ENCODE data around the gene CHCHD1.
"Not testable (repeated sequence)": the region's sequence is repeated elsewhere in the genome, so short reads cannot be mapped to it uniquely, and the experiment has no call there.

Gene CHCHD1

DNA sequence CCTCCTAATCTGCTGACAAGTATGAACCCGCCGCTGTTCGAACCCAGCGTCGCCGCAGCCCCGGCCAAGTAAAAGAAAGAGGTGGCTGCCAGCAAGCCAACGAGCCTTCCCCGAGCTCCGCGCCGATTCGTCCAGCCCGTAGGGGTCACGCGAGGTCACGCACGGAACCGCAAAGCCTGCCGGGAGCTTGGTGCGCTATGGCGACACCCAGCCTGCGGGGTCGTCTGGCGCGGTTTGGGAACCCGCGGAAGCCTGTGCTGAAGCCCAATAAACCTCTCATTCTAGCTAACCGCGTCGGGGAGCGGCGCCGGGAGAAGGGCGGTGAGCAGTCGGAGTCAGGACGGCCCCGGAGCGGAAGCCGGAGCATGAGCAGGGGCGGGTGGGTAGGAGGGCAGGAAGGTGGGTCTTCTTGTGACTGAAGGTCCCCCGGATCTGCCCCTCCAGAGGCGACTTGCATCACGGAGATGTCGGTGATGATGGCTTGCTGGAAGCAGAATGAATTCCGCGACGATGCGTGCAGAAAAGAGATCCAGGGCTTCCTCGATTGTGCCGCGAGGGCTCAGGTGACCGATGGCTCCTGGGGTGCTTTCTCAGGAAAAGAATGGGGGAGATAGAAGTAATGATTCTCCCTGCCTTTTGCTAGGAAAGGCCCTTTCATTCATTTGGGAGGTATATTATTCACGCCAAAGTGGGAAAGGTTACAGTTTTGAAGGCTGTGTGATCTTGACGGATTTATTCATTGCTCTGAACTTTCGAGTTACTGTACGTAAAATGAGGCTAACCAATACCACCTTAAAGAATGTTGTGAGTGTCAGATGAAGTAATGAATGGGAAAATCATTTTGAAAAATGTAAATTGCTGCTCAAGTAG is at the start of gene CHCHD1:
Gene CHCHD1 (plus strand): TSS at position 170 of the 870 bp plus-strand sequence. CDS start 28 bp downstream, at position 198.
- peak; percentile 94 for DNase-seq (ENCODE audit: low spot score)

DNA sequence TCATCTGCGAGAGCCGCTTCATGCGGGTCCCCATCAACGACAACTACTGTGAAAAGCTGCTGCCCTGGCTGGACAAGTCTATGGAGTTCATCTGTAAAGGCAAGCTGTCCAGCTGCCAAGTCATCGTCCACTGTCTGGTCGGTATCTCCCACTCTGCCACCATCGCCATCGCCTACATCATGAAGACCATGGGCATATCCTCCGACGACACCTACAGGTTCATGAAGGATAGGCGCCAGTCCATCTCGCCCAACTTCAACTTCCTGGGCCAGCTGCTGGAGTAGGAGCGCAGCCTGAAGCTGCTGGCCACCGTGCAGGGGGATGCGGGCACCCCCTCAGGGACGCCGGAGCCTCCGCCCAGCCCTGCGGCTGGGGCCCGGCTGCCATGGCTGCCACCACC is 49.4 kb upstream of the CHCHD1 start:
- DNase-seq (ENCODE audit: low spot score): no peak

DNA sequence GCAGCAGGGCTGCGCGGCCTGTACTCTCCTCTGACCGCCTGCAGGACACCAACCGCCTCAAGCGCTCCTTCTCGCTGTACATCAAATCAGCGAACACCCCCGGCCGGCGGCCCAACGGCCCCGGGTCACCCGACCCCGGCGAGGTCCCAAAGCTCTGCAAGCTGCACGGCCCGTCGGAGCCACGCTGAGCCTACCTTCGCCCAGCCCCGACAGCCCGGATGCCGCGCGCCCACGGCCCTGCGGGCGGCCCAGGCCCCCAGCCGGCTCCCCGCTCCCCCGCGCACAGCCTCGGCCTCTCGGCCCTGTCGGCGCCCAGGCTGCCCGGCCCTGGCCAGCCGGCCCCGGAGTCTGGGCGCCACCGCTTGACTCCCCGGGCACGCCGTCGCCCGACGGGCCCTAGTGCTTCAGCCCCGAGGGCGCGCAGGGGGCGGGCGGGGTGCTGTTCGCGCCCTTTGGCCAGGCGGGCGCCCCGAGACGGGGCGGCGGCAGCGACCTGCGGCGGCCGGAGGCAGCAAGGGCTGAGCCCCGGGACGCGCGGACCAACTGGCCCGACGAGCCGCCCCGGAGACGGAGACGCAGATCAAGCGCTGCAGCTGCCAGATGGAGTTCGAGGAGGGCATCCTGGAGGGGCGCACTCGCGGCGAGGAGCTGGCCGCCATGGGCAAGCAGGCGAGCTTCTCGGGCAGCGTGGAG is 48.8 kb upstream of the CHCHD1 start:
- no peak for DNase-seq (ENCODE audit: low spot score)

DNA sequence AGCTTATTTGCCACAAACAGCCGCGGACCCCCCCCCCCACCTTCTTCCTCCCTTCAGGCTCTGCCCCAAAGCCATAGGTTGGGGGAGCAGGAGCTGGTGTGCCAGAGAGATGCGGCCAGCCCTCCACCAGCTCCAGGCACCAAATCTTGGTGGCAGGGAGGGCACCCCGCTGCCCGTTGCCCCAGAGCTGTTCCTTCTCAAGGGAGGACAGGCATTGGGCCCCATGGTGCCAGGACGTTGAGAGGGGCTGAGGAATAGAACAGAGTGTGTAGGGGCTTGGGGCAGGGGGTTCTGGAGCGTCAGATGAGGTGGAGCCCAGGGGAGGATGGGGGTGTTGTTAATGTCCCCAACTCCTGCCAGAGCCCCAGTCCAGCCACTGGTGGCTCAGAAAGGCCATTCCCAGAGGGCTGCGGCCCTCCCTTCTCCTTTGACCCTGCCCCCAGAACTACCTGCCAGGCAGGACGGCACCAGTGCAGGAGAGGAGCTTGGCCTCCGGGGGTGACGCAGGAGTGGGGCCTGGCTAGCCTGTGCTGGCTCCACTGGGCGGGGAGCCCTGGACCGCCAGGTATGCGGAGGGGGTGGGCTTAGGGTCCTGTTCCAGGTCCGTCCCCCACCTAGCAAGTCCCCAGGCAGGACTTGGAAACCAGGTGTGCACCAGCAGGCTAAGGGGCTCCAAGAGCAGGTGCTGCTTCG is 47.7 kb upstream of the CHCHD1 start:
- no peak for DNase-seq (ENCODE audit: low spot score)

DNA sequence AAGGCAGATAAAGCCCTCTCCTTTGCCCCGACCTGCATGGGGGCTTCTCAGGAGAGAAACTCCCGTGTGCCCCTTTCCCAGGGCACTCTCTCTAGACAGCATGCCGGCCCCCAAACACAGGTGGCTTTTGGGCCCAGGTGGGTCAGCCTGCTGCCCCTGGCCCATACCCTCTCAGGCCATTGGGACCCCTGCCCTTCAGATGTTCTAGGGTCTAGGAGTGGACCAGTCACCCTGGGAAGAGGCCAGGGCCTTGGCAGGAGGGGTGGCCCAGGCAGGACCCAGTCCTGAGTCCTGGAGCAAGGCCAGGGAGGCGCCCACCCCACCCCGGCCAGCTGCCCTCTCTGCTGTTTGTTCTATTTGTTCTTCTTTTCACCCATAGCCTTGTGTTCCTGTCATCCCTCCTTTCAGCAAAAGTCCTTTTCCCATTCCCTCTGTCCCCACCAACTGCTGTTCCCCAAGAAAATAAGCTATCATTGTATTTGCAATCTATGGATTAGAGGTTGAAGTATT is 47.0 kb upstream of the CHCHD1 start:
- DNase-seq (ENCODE audit: low spot score): no peak

DNA sequence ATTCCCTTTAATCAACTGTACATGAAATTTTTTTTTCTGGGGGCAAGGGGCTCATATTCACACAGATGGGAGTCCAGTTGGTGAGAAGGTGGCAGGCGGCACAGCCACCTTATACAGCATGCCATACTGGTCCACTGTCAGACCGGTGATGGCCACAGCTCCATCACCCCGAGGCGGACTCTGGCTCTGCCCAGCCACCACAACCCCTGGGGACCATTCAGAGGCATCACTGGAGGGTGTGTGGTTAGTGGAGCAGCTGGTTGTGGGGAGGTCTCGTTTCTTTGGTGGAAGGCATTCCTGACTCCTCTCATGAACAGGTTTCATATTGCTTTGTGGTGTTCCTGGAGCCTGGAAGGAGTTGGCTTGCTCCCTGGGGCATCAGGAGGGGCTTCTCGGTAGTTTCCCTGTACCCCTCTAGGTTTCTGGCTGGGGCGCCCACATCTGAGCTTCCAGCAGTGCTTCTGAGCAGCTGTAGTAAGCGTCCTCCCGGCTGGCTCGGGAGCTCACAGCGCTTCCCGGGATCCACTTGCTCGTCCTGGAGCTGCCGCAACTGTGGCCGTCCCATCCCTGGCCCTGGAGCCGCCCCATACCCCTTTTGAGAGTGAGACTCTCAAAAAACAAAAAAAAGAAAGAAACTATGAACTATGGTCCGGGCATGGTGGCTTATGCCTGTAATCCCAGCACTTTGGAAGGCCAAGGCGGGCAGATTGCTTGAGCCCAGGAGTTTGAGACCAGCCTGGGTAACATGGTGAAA is 41.2 kb upstream of the CHCHD1 start:
- DNase-seq (ENCODE audit: low spot score): not testable (repeated sequence)

DNA sequence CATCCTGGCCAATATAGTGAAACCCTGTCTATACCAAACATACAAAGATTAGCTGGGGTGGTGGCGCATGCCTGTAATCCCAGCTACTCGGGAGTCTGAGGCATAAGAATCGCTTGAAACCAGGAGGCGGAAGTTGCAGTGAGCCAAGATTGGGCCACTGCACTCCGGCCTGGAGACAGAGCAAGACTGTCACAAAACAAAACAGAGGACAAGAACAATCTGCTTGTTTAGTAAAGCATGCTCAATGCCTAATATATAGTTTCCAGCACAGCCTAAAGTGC is 39.5 kb upstream of the CHCHD1 start:
- DNase-seq (ENCODE audit: low spot score): no peak

DNA sequence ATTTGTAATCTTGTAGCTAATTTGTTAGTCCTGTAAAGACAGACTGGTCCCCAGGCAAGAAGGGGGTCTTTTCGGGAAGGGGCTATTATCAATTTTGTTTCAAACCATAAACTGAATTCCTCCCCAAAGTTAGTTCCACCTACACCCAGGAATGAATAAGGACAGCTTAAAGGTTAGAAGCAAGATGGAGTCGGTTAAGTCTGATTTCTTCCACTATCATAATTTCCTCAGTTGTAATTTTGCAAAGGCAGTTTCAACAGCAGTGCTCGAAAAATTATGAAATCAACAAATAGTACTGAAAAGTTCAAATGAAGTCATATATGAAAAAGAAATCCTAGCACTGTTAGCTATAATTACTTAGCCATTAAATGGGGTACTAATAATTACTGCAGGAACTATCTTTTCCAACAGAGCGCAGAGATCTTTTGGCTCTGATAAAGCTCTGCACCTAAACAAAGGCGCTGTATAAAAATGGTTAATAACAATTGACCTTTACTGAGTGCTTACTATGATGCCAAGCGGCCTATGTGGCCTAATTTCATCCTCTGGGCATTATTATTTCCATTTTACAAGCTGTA is 38.4 kb upstream of the CHCHD1 start:
- no peak for DNase-seq (ENCODE audit: low spot score)

DNA sequence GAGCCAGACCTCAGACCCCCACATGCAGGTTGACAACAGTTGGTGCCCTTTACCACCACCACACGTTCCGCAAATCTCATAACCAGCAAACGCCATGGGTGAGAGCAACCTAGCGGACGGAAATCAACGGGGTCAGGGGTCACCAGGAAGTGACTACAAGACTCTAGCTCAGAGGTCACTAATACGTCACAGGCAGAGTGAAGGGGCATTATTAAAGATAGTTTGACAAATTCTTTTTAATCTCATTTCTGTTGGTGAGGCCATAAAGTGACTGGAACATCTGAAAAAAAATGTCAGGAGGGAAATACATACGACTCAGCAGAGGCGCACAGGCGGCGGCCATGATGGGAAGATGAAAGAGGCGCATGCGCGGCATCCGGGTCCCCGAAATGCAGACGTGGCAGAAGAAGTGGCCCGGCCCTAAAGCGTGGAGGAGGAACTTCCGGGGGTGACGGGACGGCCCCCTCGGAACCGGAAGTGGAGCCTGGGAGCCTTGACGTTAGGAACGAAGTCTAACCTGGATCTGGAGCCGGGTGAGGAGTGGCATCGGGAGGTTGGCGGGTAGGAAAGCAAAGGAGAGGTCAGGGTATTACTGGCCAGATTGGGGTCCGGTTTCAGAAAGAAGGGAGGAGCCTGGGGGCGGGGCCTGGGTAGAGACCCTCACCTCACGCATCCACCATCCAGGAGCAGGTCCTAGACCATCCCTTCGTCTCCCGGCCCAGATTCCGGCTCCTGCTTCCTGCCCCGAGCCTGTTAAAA is 37.8 kb upstream of the CHCHD1 start, which contains the start of gene SEC24C:
Gene SEC24C (plus strand): TSS at position 468 of the 759 bp plus-strand sequence. CDS start 2,461 bp downstream, outside the sequence.
- DNase-seq (ENCODE audit: low spot score): peak; percentile 98

DNA sequence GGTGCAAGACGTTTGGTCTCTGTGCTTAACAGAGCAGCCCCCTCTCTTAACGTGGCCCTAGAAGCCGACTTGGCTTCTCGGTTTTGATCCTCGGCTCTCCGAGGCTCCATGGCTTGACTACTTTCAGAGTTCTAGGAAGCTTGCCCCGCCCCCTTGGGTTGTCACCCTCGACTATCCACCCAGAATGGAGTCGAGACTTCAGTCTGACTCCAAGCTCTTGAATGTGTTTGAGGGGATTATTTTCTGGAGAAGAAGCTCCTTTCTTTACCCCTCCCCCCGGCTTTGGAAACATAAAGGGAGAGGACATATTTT is 37.2 kb upstream of the CHCHD1 start:
- no peak for DNase-seq (ENCODE audit: low spot score)

DNA sequence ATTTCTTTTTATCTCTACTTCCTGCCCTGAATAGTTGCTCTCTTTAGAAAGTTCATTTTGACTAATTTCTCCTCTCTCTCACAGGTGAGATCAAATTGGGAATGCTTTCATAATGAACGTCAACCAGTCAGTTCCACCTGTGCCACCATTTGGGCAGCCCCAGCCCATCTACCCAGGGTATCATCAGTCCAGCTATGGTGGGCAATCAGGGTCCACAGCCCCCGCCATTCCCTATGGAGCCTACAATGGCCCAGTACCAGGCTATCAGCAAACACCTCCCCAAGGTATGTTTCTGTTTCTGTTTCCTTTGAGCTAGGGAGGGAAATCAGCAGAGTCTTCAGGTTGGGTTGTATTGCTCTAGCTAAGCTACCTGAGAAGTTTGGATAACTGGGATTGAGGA is 35.1 kb upstream of the CHCHD1 start:
- no peak for DNase-seq (ENCODE audit: low spot score)

DNA sequence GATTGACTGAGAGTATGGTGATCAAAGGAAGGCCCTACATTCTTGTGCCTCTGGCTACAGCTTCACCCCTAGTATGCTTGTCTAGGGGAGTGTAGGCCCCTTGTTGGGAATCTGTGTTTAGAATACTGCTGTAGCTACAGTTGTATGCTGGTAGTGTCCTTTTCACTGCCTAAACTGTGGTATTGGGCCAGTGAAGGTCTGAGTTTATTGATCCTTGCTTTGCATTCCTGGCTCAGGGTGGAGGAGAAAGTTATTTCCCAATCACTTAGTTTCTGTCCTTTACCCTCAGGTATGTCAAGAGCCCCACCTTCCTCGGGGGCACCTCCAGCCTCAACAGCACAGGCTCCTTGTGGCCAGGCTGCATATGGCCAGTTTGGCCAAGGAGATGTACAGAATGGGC is 31.0 kb upstream of the CHCHD1 start:
- no peak for DNase-seq (ENCODE audit: low spot score)

DNA sequence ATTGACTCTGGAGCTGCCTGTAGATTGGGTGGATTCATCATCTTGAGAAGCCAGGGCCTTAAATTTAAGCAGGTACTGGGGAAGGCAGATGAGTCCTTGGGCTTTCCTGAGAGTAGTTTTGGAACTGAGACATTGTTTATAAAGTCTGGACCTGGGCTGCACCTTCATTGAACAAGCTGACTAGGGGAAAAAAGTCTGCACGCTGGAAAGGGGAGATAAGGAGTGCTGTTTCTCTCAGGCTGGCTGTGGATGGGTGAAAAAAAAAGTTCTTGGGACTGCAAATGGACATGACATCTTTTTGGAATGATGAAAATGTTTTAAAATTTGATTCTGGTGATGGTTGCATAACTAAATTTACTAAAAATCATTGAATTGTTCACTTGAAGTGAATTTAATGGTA is 25.7 kb upstream of the CHCHD1 start:
- no peak for DNase-seq (ENCODE audit: low spot score)

DNA sequence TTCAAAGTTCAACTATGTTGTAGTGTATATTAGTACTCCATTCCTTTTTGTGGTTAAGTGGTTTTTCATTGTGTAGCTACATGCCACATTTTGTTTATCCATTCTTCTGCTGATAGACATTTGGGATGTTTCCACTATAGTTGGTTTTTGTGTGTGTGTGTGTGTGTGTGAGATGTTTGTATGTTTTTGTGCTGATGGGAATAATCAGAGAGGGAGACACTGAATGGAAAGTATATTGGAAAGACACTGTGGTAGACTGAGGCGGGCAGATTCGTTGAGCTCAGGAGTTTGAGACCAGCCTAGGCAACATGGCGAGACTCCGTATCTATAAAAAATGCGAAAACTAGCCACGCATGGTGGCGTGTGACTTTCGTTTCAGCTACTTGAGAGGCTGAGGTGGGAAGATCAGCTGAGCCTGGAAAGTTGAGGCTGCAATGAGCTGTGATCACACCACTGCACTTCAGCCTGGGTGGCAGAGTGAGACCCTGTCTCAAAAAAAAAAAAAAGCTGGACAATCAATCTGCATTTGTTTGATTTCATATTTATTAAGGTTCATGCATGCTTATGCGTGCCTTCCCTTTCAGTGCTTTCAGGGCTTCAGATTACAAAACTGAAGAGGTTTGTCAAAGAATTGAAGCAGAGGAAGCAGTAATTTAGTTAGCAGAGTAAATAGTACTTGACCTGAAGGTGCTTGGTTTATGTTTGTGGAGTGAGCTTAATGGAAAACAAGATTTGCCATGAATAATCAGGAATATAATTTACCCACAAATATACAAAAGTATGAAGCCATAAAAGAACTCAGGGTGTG is 22.9 kb upstream of the CHCHD1 start:
- no peak for DNase-seq (ENCODE audit: low spot score)

DNA sequence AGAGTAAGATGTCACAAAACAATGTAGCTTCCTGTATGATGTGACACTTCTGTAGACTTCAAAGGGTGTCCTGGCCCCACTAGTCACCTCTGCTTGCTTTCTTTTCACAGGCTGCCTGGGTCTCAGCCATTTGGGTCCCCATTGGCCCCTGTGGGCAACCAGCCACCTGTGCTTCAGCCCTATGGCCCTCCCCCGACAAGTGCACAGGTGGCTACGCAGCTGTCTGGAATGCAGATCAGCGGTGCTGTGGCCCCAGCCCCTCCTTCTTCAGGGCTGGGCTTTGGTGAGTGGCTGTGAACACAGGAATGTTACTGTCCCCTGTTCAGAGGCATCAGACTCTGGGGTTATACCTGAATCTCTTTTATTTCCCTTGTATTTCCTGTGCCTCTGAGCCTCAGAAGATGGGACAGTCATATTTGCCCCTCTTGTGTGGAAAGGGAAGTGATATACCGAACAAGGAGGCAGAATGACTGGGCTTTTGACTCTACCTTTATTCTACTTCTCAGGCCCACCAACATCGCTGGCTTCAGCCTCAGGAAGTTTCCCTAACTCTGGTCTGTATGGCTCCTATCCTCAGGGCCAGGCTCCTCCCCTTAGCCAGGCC is 22.2 kb upstream of the CHCHD1 start:
- DNase-seq (ENCODE audit: low spot score): no peak

DNA sequence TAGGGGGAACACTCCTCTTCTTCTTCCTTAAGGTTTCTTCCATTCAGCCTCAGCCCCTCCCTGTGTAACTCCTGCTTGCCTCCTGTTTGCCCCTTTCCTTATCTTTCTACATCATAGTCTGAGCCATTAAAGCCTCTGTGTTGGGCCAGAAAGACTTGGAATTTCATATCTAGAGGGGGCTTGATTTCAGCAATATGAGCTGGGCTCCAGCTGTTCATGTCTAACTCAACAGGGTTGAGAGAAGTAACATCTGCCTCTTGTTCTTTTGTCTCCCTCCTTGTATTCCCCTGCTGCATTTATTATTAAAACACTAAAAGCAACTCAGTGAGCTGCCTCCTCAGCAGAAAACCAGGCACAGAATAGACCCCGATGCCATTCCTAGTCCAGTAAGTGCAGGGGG is 20.1 kb upstream of the CHCHD1 start:
- no peak for DNase-seq (ENCODE audit: low spot score)

DNA sequence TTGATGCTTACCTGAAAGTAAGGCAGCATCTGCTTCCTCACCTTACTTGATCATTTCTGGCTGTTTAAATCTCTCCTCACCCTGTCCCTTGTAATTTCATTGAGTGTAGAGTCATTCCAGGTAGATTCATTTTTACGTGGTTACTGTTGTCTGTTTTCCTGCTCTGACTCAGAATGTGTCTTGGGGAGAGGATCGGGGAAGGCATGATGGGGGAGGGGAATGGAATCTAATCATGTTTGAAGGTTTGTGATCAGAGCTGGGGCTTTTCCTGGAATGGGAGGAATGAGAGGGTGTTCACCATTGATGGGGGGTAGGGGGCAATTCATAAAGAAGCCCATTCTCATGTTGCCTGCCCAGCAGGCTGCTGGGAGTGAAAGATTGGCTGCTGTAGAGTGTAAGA is 18.9 kb upstream of the CHCHD1 start:
- no peak for DNase-seq (ENCODE audit: low spot score)

DNA sequence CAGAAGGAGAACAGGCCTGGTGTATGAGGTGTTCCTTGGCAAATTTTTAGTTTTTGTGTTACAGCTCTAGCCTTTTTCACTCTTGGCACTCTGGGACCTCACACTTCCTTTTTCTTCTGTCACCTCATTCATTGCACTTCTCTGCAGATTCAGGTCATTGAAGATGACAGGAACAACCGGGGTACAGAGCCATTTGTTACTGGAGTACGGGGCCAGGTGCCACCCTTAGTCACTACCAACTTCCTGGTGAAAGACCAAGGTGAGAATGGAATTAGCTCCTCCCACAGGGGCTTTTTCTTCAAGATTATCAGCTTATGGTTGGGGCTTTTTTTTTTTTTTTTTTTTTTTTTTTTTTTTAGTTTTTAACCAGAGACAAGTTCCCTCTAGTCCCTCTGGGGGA is 18.5 kb upstream of the CHCHD1 start:
- DNase-seq (ENCODE audit: low spot score): no peak

DNA sequence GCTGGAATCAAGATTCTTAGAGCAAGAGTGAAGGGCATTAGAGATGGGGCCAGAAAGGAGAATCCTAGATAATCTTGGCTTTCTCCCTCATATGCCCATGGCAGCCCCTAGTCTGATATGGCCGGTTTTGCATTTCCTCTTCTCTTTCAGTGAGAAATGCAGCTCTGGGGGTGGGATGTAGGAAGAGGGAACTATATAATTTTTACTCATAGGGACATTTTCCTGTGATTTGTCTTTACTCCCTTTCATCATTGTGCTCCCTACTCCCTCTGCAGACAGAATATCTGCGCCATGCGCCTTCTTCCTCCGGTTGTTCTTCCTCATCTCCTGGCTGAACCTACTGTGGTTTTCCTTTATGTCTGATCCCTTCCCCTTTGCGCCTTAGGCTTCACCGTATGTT is 16.8 kb upstream of the CHCHD1 start:
- no peak for DNase-seq (ENCODE audit: low spot score)

DNA sequence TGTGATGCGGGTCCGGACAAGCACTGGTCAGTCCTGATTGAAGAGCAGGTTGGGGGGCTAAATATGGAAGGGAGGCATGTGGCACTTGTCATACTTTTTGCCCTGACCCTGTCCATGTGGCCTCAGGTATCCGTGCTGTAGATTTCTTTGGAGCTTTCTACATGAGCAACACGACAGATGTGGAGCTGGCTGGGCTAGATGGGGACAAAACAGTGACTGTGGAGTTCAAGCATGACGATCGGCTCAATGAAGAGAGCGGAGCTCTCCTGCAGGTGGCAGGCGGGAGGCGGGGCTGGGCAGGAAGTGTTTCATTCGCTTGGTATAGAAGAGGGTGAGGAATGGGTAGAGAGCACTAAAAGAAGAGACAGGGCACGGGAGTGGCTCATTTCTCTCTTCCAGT is 13.0 kb upstream of the CHCHD1 start:
- DNase-seq (ENCODE audit: low spot score): no peak

Measured in left forelimb (tissue), 1 donor.